Measurements from ENCODE around the gene MAPKBP1.

DNA sequence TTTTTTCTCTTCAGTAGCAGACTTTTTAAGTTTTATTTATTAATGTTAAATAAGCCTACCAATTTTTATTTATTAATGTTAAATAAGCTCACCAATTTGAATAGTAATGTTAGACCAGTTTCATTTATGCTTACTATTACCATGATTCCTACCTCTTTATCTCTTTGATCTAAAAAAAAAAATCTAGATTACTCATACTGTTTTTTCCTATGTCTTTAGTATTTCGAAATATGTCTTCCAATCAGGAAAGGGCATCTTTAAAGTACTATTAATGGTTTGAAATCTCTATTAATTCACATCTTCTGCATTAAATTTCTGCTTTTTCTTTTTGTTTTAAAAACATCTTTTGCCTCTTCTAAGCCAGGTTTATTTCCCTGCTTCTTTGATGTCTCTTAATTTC, 27.5 kb upstream of the MAPKBP1 start:
- TF ChIP-seq CTCF (IDR thresholded peaks at IDR 0.05; ENCODE audit: low read depth, low read length) (no peak), POLR2A (IDR thresholded peaks at IDR 0.05; ENCODE audit: extremely low read depth, insufficient read length) (no peak), MYC (IDR thresholded peaks at IDR 0.05; ENCODE audit: low read depth, low read length) (no peak)
- TF ChIP-seq, protein P1, sequence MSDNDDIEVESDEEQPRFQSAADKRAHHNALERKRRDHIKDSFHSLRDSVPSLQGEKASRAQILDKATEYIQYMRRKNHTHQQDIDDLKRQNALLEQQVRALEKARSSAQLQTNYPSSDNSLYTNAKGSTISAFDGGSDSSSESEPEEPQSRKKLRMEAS (IDR thresholded peaks at IDR 0.05; ENCODE audit: low read depth, low read length), result no peak
